ENCODE data around the gene ERCC4.

- no peak for TF ChIP-seq EZH2 (IDR thresholded peaks at IDR 0.05; ENCODE audit: borderline replicate concordance, low read depth, low read length, poor library complexity, severe bottlenecking)
- TF ChIP-seq, protein P1, sequence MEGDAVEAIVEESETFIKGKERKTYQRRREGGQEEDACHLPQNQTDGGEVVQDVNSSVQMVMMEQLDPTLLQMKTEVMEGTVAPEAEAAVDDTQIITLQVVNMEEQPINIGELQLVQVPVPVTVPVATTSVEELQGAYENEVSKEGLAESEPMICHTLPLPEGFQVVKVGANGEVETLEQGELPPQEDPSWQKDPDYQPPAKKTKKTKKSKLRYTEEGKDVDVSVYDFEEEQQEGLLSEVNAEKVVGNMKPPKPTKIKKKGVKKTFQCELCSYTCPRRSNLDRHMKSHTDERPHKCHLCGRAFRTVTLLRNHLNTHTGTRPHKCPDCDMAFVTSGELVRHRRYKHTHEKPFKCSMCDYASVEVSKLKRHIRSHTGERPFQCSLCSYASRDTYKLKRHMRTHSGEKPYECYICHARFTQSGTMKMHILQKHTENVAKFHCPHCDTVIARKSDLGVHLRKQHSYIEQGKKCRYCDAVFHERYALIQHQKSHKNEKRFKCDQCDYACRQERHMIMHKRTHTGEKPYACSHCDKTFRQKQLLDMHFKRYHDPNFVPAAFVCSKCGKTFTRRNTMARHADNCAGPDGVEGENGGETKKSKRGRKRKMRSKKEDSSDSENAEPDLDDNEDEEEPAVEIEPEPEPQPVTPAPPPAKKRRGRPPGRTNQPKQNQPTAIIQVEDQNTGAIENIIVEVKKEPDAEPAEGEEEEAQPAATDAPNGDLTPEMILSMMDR (conservative IDR thresholded peaks at IDR 0.05; ENCODE audit: low read depth, low read length), result no peak
Measured at GRCh38 chr16:13969711-13970110, 49.8 kb downstream of the ERCC4 start.

Measured in A673 (cell line).